Endodermal cell (in vitro differentiated cells): Measurements from ENCODE around the gene ATF3. TPM values are rescaled to one million over a fixed set of nuclear protein-coding genes. Genes with fewer than 3 reads are reported as not detected.

Experiments used
- DNase-seq: peaks from one replicate; pipeline ENCODE4 v3.0.0-alpha.2; 2017
- H3K27ac ChIP-seq: 2 replicates; pipeline ENCODE4 v1.5.1; 2013; ENCODE audit warnings: mild to moderate bottlenecking, low read depth, low read length, moderate library complexity
- H3K27me3 ChIP-seq: 2 replicates; pipeline ENCODE4 v1.6.1; 2013; ENCODE audit warnings: mild to moderate bottlenecking, low read length, moderate library complexity; ENCODE audit not compliant: insufficient read depth, control insufficient read depth, poor library complexity, severe bottlenecking
- H3K36me3 ChIP-seq: 2 replicates; pipeline ENCODE4 v1.7.0; 2013; ENCODE audit warnings: mild to moderate bottlenecking, low read length, moderate library complexity; ENCODE audit not compliant: control insufficient read depth, insufficient read depth
- H3K4me1 ChIP-seq: one replicate; pipeline ENCODE4 v1.7.0; 2013; ENCODE audit warnings: low read length; ENCODE audit not compliant: control insufficient read depth, insufficient read depth
- H3K4me3 ChIP-seq: 2 replicates; pipeline ENCODE4 v1.5.1; 2013; ENCODE audit warnings: mild to moderate bottlenecking, low read length, moderate library complexity
- H3K9ac ChIP-seq: 2 replicates; pipeline ENCODE4 v1.6.1; 2013; ENCODE audit warnings: mild to moderate bottlenecking, low read length, moderate library complexity; ENCODE audit not compliant: poor library complexity, severe bottlenecking; ENCODE audit errors: extremely low read depth
- H3K9me3 ChIP-seq: 2 replicates; pipeline ENCODE4 v1.6.1; 2013; ENCODE audit warnings: mild to moderate bottlenecking, low read length, moderate library complexity; ENCODE audit not compliant: control insufficient read depth
- H3K27ac Mint-ChIP-seq: 2 replicates; pipeline ENCODE4 v1.8.0; 2020; ENCODE audit warnings: mixed read lengths
- H3K27me3 Mint-ChIP-seq: 2 replicates; pipeline ENCODE4 v1.8.0; 2021; ENCODE audit warnings: mild to moderate bottlenecking, mixed read lengths; ENCODE audit not compliant: insufficient read depth
- H3K36me3 Mint-ChIP-seq: 2 replicates; pipeline ENCODE4 v1.8.0; 2020; ENCODE audit warnings: low read depth, mixed read lengths
- H3K4me1 Mint-ChIP-seq: 2 replicates; pipeline ENCODE4 v1.8.0; 2020; ENCODE audit warnings: mixed read lengths
- H3K4me3 Mint-ChIP-seq: 2 replicates; pipeline ENCODE4 v1.8.0; 2020; ENCODE audit warnings: mild to moderate bottlenecking, moderate library complexity, mixed read lengths
- H3K9me3 Mint-ChIP-seq: 2 replicates; pipeline ENCODE4 v1.8.0; 2020; ENCODE audit warnings: mild to moderate bottlenecking, mixed read lengths
- CTCF ChIP-seq: fragments of 200-600 bp; sonication (generic); conservative IDR thresholded peaks from 2 replicates; pipeline ENCODE4 v1.5.0; 2021; ENCODE audit warnings: antibody characterized with exemption, mild to moderate bottlenecking
- WGBS, 2 experiments: methylation state at CpG; one replicate each; pipeline versions ENCODE4 v1.1.5 to v1.1.7; 2013; ENCODE audit warnings: missing lambda C conversion rate in 2 of 2, mixed read lengths in 1 of 2; ENCODE audit not compliant: insufficient coverage in 1 of 2, insufficient read length in 1 of 2; 5-methylcytosine and 5-hydroxymethylcytosine counted together
- total RNA-seq, 2 donors: library from RNA; stranded (reverse); fragmentation: NEBNext Ultra II Directional in 1 of 2; extraction: Animal tissue kit (Norgen Biotek cat#: 25700) in 1 of 2; gene quantifications; 2 replicates in 1 of 2; 3 replicates in 1 of 2; pipeline ENCODE4 v1.2.1, GENCODE V29; 2021

The ATF3 gene
- total RNA-seq, 2 donors from 2014 or later = 12.6 to 24.0 TPM

GRCh38 chr1:212565571-212566305, 42.8 kb upstream of the ATF3 start:
- H3K27me3 ChIP-seq = peaks cover 26% of the 10 kb centered on the region
- no peak overlapping the region for H3K4me3 ChIP-seq
- Mint-ChIP-seq H3K27me3 (peaks cover 25% of the 10 kb centered on the region), H3K4me3 (no peak overlapping the region), H3K27ac (no peak overlapping the region), H3K4me1 (peaks cover 7% of the 10 kb centered on the region), H3K9me3 (peaks cover 11% of the 10 kb centered on the region), H3K36me3 (no peaks in the 10 kb centered on the region)
- no peak for DNase-seq
- TF ChIP-seq CTCF = no peak
- H3K36me3 ChIP-seq = no peaks in the 10 kb centered on the region
- no peak overlapping the region for H3K27ac ChIP-seq
- peaks cover 5% of the 10 kb centered on the region for H3K9me3 ChIP-seq
- no peaks in the 10 kb centered on the region for H3K4me1 ChIP-seq
- H3K9ac ChIP-seq = no peak overlapping the region
- 90 to 91% methylated on average over 6 of the region's 6 CpGs for WGBS, 2 experiments

GRCh38 chr1:212566522-212567479, 41.8 kb upstream of the ATF3 start:
- Histone ChIP-seq H3K27me3 (peaks cover 26% of the 10 kb centered on the region), H3K9ac (no peak overlapping the region), H3K4me1 (no peaks in the 10 kb centered on the region), H3K36me3 (no peaks in the 10 kb centered on the region), H3K4me3 (no peak overlapping the region), H3K27ac (peak overlapping the region; percentile 9), H3K9me3 (peaks cover 5% of the 10 kb centered on the region)
- no peak for DNase-seq
- WGBS, 2 experiments = 69 to 70% methylated on average over 11 to 16 of the region's 16 CpGs
- H3K4me3 Mint-ChIP-seq = no peak overlapping the region
- H3K9me3 Mint-ChIP-seq = peaks cover 11% of the 10 kb centered on the region
- no peak overlapping the region for H3K27ac Mint-ChIP-seq
- no peaks in the 10 kb centered on the region for H3K36me3 Mint-ChIP-seq
- no peak for TF ChIP-seq CTCF
- H3K27me3 Mint-ChIP-seq = peaks cover 25% of the 10 kb centered on the region
- H3K4me1 Mint-ChIP-seq = peaks cover 7% of the 10 kb centered on the region

DNA sequence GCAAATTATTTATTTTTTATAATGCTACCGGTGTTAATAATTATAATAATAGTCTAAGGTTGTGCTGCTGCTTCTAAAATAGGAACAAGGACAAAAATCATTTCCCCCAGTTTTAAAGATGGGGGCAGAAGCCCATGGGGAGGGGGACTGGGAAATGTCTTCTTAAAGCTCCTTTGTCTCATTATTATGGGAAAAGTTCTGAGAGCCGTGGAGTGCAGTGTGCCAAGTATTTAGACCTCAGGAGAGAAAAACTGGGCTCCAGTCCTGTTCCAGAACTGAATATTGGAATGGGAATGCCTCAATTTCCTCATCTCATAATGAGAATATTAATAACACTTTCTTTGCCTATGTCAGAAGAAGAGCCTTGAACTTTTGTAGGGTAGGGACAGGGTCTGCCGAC, 40.9 kb upstream of the ATF3 start:
- Mint-ChIP-seq H3K36me3 (no peaks in the 10 kb centered on the region), H3K27me3 (peaks cover 25% of the 10 kb centered on the region), H3K4me1 (peaks cover 7% of the 10 kb centered on the region), H3K4me3 (no peak overlapping the region), H3K9me3 (peaks cover 8% of the 10 kb centered on the region), H3K27ac (no peak overlapping the region)
- Histone ChIP-seq H3K36me3 (no peaks in the 10 kb centered on the region), H3K27ac (no peak overlapping the region), H3K4me3 (no peak overlapping the region), H3K27me3 (peaks cover 26% of the 10 kb centered on the region), H3K9ac (no peak overlapping the region), H3K9me3 (peaks cover 2% of the 10 kb centered on the region), H3K4me1 (no peaks in the 10 kb centered on the region)
- WGBS, 2 experiments = 50 to 91% methylated on average over 1 to 2 of the region's 3 CpGs
- no peak for DNase-seq
- no peak for TF ChIP-seq CTCF
